ENCODE measurements around the gene KIF3C.

Gene KIF3C

DNA sequence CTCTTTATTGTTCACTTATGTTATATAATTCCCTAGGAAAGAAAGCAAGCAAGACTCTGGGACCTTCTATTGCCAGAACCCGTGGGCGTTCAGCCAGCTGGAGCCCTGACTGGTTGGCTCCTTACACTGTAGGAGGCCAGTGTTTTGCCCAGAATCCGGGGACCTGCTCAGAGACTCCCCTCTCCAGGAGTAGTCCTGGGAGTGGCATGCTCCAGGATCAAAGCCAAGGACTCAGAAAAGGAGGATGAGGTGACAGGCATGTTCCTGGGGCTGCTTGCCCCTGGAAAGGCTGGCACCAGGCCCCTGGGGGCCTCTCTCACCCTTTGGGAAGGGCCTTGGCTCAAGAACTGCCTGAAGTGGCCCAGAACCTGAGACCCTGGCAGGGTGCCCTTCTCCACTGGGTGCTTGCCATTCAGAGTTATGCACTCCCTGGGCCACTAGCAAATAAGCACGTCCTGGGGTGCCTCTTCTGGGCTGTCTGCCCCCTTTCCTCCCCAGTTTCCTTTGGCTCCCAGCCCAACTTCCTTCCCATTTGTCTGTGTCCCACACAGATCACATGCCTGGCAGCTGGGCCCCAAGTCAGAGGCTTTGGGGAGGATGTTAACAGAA is 19.6 kb upstream of the KIF3C start:
- TF ChIP-seq TAF1 (IDR thresholded peaks at IDR 0.05; ENCODE audit: borderline replicate concordance, insufficient read depth, low read length): no peak
- no peak for TF ChIP-seq SIN3A (IDR thresholded peaks at IDR 0.05; ENCODE audit: borderline replicate concordance, insufficient read depth, low read length)
- TF ChIP-seq POLR2AphosphoS5 (IDR thresholded peaks at IDR 0.05; ENCODE audit: low read depth, low read length): no peak
- TF ChIP-seq, protein P1, sequence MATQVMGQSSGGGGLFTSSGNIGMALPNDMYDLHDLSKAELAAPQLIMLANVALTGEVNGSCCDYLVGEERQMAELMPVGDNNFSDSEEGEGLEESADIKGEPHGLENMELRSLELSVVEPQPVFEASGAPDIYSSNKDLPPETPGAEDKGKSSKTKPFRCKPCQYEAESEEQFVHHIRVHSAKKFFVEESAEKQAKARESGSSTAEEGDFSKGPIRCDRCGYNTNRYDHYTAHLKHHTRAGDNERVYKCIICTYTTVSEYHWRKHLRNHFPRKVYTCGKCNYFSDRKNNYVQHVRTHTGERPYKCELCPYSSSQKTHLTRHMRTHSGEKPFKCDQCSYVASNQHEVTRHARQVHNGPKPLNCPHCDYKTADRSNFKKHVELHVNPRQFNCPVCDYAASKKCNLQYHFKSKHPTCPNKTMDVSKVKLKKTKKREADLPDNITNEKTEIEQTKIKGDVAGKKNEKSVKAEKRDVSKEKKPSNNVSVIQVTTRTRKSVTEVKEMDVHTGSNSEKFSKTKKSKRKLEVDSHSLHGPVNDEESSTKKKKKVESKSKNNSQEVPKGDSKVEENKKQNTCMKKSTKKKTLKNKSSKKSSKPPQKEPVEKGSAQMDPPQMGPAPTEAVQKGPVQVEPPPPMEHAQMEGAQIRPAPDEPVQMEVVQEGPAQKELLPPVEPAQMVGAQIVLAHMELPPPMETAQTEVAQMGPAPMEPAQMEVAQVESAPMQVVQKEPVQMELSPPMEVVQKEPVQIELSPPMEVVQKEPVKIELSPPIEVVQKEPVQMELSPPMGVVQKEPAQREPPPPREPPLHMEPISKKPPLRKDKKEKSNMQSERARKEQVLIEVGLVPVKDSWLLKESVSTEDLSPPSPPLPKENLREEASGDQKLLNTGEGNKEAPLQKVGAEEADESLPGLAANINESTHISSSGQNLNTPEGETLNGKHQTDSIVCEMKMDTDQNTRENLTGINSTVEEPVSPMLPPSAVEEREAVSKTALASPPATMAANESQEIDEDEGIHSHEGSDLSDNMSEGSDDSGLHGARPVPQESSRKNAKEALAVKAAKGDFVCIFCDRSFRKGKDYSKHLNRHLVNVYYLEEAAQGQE (IDR thresholded peaks at IDR 0.05; ENCODE audit: insufficient read depth in 1 of 2, low read depth in 2 of 2, low read length in 2 of 2): no peak
- no peak for TF ChIP-seq FOXP2 (optimal IDR thresholded peaks at IDR 0.05; ENCODE audit: borderline replicate concordance, extremely low read depth, extremely low read length, insufficient read depth)

DNA sequence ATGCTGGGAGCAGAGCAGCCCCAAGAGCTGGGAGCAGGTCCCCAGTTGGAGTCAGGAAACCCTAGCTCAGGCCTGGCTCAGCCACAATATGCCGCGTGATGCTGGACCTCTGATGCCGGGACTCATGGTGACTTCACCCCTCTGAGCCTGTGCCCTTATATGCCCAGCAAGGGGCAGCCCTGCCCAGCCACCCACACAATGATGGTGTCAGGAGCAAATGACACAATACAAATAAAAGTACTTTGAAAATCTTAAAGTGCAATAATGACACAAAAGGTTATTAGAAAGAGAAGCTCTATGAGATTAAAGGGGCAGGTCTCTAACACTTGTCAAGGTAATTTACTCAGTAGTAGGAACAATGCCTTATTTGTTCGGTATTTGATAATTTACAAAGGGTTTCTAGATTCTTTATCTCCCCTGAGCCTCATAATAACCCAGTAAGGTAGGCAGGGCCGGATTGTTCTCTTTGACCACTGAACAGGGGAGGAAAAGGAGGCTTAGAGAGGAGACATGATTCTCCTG is 18.3 kb upstream of the KIF3C start:
- TF ChIP-seq FOXP2 (optimal IDR thresholded peaks at IDR 0.05; ENCODE audit: borderline replicate concordance, extremely low read depth, extremely low read length, insufficient read depth) (no peak), POLR2AphosphoS5 (IDR thresholded peaks at IDR 0.05; ENCODE audit: low read depth, low read length) (no peak), TAF1 (IDR thresholded peaks at IDR 0.05; ENCODE audit: borderline replicate concordance, insufficient read depth, low read length) (no peak), SIN3A (IDR thresholded peaks at IDR 0.05; ENCODE audit: borderline replicate concordance, insufficient read depth, low read length) (no peak)
- TF ChIP-seq, protein P1 (IDR thresholded peaks at IDR 0.05; ENCODE audit: insufficient read depth in 1 of 2, low read depth in 2 of 2, low read length in 2 of 2): no peak

DNA sequence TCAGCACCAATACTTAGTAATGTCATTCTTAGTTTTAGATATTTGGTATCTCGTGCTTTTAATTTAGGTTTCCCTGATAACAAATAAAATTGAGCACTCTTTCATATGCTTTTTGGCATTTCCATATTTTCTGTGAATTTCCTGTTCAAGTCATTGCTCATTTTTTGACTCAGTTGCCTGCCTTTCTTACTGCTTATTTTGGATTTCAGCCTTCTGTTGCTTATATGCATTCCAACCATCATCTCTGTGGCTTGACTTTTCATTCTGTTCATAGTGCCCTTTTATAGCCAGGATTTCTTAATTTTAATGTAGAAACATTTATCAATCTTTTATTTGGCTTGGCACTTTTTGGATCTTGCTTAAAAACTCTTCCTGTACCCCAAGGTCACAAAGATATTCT is 14.5 kb upstream of the KIF3C start:
- no peak for TF ChIP-seq TAF1 (IDR thresholded peaks at IDR 0.05; ENCODE audit: borderline replicate concordance, insufficient read depth, low read length)
- TF ChIP-seq FOXP2 (optimal IDR thresholded peaks at IDR 0.05; ENCODE audit: borderline replicate concordance, extremely low read depth, extremely low read length, insufficient read depth): no peak
- TF ChIP-seq SIN3A (IDR thresholded peaks at IDR 0.05; ENCODE audit: borderline replicate concordance, insufficient read depth, low read length): no peak
- TF ChIP-seq POLR2AphosphoS5 (IDR thresholded peaks at IDR 0.05; ENCODE audit: low read depth, low read length): no peak
- TF ChIP-seq, protein P1 (IDR thresholded peaks at IDR 0.05; ENCODE audit: insufficient read depth in 1 of 2, low read depth in 2 of 2, low read length in 2 of 2): no peak

DNA sequence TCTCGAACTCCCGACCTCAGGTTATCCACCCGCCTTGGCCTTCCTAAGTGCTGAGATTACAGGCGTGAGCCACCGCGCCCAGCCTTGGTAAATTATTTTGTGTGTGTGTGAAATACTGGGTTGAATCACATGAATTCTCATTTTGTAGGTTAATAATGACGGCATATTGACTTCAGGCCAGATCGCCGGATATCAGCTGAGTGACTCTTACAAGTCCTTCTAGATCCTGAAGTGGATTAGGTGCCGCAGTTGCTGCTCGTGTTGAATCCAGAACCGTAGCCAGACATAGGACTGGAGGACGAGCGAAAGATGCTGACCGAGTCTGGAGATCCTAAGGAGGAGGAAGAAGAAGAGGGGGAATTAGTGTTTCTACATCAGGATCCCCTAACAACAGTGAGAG is 12.2 kb upstream of the KIF3C start:
- TF ChIP-seq POLR2AphosphoS5 (IDR thresholded peaks at IDR 0.05; ENCODE audit: low read depth, low read length) (no peak), SIN3A (IDR thresholded peaks at IDR 0.05; ENCODE audit: borderline replicate concordance, insufficient read depth, low read length) (no peak), FOXP2 (optimal IDR thresholded peaks at IDR 0.05; ENCODE audit: borderline replicate concordance, extremely low read depth, extremely low read length, insufficient read depth) (no peak), TAF1 (IDR thresholded peaks at IDR 0.05; ENCODE audit: borderline replicate concordance, insufficient read depth, low read length) (no peak)
- TF ChIP-seq, protein P1 (IDR thresholded peaks at IDR 0.05; ENCODE audit: insufficient read depth in 1 of 2, low read depth in 2 of 2, low read length in 2 of 2): no peak

Measured in PFSK-1 (cell line).